GM21723 (cell line): ENCODE measurements around the gene NKAIN2.

Source experiments
- ATAC-seq: cut with Tn5 transposase; IDR thresholded peaks from one replicate; pipeline ENCODE4 v1.9.1; 2021; ENCODE audit warnings: mild to moderate bottlenecking, moderate library complexity; ENCODE audit not compliant: unreplicated experiment

The NKAIN2 gene

DNA sequence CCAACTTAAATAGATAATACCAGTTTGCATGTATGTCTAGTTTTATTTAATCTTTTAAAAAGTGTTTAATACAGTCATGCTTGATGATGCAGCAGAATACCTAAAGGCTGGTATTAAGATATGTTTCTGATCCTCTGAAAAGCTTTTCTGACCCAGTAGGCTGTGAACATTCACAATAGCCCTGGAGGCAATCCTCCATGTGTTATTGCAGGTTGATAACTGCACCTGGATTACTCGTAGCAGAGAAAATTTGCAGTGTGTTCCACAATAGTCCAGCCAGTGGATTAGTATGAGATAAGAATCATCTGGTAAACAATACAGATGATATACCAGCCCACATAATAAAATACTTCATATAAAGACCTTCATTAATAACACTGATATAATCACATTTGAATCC is 979.7 kb downstream of the NKAIN2 start:
- no peak for ATAC-seq

DNA sequence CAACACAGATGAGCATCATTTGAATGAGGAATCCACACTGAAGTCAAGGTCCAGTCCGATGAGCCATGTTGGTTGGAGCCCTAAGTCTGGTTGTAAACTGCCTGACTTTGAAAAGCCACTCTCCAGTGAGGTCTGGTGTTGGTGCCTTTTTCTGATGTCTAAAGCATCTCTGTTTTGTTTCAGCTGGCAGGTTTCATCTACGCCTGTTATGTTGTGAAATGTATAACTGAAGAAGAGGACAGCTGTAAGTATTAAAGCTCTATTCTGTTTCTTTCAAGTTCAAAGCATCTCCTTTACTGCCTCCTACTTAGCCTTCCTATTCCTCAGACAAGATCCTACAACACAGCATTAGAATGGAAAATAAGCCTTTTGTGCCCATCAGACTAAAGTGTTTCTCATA is 987.5 kb downstream of the NKAIN2 start:
- ATAC-seq, result no peak

DNA sequence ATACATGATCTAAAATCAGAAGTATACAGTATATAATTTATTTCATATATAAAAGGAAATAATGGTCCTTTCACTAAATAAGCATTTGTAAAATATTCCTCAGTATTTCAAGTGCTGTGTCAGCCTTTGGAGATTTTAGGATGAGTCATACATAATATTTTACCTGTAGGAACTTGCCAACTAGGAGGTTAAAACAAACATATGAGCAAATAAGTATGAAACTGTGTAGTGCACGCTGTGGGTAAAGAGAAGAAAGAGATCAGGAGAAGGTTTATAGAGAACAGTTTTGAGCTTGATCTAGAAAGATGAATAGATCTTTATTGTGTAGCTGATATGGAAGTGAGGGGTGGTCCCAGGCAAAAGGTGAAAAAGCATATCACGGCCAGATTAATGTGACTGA is 988.7 kb downstream of the NKAIN2 start:
- no peak for ATAC-seq

DNA sequence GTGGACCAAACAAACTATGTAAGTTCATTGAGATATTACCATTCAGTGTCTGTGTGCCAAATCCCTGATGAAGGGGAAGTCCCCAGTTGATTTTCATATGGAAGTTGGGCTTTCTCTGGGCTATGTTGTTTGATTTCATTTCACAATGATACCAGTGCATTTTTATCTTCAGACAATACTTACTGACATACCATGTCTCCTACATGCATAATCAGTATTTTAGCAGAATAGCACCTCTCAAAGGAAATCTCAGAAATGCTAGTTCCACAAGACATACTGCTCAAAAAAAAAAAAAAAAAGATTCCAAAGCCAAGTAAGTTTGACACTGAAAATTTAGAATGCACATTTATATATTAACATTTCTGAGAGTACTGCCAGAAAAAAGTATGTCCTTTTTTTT is 989.7 kb downstream of the NKAIN2 start:
- no peak for ATAC-seq

DNA sequence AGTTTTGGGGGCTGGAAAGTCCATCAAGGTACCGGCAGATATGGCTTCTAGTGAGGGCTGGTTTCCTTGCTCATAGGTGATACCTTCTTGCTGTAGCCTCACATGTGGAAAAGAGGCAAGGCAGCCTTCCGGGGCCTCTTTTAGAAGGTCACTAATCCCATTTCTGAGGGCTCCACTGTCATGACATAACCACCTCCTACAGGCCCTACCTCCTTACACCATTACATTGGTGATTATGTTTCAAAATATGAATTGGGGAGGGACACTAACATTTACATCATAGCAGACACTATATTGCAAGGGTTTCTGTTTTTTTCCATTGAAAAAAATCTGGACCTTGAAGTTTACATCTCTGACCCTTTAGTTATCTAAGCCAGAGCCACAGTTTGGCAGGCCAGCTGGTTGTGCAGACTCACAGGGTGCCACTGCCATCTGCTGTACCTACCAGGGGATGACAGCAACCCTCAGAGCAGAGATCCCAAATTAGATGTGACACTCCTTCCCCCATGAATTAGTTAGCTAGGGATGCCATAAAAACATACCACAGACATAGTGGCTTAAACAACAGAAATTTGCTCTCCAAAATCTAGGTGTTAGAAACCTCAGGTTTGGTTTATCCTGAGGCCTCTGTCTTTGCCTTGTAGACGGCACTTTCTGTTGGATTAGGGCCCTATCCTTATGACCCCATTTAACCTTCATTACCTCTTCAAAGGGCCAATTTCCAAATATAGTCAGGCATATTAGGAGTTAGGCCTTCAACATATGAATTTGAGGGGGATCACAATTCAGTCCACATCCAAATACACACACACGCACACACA is 992.2 kb downstream of the NKAIN2 start:
- ATAC-seq, result no peak

DNA sequence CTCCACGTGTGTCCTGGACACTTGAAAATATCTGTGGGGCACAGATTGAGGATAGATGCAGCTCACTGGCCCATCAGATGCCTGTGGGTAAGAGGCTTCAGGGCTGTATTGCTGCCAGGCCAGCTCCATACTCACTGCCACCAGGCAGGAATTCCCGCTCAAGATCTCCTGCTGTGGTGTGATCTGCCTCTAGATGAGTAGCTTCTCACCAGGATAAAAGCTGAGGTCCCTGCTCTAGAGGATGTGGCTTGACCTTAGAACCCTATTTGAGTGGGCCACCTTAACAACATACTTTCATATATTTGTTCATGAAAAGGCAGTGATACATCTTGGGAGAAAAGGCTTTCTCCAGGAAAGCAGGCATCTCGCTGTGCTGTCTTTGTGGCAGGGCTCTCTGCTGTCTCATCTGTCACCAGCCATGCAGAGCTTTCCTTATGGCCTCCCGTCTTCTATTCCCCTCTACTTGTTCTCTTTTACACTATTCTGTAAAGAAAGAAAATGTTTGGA is 992.9 kb downstream of the NKAIN2 start:
- no peak for ATAC-seq

DNA sequence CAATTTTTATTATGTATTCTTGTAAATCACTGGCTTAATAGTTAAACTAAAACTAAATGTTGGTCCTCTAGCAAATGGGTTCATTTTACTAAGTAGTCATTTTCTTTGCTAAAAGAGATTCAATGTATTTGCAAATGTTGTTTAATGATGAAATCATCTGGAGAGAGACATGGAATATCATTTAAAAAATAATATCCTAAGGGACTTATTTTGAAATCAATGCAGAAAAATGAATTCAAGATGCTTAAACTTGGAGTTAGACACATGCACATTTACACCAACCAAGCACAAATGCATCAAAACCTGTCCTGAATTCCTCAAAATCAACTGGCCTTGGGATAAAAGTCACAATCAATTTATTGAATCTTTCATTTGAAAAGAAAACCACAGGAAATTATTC is 993.6 kb downstream of the NKAIN2 start:
- ATAC-seq, result no peak

DNA sequence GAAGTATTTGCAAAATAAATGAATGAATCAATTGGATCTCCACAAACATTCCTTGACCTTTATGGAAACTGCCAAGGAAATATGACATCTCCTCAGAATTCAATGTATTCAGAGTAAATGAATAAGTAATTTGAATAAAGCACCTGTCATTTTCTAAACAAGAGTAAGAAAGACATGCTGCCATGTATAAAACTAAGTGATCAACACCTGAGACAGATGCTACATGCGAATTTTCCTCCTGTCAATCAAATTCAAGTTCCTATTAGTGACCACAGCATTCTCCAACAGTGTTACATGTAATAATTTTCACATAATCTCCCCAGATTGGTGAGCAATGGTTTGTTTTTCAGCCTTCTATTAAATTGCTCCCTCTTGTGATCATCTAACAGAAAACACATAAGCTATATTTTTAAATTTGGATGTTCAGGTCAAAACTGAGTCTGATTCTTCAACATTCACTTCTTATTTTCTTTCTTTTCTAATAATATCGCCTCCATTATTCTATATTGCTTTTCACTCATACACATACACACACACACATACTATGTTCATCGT is 995.4 kb downstream of the NKAIN2 start:
- ATAC-seq, result no peak

DNA sequence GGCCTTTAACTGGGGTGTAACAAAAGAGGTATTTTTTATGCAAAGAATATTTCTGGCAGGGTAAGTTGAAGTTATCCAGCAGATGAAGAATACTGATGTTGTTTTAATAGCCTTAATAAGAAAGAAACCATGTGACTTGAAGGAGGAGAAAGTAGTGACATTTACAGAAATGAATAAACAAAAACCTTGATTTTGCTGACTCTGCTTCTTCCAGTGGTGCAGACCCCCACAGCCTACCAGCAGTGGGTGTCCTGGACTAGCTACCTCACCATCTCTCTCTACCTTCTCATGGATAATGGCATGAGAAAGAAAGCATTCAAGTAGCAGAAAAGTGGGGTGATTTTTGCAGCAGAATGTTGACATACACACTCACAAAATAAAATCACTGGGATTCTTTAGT is 996.0 kb downstream of the NKAIN2 start:
- ATAC-seq, result no peak

DNA sequence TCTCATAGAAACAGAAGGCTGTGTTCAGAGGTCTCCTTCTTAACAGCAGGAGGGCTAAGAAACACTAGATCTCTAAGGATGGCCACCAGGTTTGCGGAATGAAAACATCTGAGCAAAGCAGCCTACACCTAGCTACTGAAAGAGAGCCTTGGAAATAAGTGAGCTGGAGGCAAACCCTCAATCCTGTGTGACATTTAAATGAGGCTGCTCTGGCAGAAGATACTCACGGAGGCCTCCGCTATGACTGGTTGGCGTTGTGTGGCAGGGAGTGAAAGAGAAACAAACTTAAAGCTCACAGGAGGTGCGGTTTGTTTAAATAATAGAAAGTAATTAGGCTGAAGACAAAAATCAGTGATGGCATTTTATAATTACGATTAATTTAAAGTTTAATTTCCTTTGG is 996.6 kb downstream of the NKAIN2 start:
- no peak for ATAC-seq

DNA sequence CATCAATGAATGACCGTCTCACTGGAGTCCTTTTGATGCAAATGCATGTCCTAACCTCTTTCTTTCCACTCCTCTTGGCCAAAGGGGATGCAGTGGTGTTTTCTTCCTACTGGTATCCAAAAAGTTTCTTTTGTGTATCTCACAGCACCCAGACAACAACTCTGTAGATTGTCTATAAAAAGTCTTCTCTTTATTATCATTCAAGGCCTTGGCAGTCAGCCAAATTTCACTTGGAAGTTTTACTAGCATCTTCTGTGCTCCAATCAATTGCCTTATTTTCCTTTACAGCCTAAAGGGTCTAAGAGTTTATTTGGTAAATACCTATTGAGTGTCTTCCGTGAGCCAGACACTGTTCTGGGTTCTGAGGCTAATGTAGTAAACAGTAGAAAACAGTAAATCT is 1008.4 kb downstream of the NKAIN2 start:
- ATAC-seq, result no peak

DNA sequence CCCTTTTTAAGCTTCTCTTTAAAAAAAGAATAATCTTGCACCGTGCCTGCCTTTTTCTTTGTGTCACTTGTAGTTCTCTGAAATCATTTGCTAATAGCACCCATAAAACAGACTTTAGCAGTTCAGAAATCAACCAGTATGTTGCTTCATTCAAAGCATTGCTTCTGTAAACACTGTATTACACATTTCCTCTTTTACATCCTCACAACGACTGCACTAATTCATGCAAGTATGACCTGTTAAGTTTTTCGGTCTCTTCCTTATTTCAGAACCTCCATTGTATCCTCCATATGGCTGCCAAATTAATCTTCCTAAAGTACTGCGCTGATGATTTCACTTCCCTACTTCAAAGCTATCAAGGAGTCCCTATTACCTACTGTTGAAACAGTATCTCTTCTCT is 1015.7 kb downstream of the NKAIN2 start:
- no peak for ATAC-seq

DNA sequence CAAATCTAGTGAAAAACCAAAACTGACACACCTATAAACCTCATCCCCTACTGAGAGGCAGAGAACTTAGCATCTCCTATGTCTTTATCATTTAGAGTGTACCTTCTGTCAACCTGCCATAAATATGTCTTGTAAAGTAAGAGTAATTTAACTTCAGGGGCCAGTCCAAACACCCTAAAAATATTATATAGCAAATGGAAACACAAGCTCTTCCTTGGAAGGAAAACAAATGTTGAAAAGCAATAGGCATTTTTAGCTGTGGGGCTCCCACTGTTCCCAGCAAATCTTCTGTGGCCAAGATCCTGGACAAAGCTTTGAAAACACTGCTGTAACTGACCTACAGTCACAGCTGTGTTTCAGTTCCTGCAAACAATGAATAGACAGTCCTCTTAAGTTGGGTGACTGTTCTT is 1018.5 kb downstream of the NKAIN2 start:
- ATAC-seq, result no peak

DNA sequence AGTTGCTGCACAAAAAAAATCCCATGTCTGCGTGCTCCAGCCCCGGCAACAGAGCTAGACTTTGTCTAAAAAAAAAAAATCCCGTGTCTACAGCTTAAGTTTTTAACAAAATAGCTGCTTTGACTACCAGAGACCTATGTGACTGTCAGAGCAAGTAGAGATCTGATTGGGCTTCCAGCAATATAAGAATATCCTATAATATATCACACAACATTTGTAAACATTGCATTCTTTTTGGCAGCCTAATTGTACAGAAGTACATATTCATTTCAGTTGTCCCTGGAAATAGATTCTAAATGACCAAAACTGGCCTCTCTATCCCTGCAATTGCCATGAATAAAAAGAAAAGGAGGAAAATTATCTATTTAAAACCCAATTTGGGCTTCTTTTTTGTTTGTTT is 1019.1 kb downstream of the NKAIN2 start:
- no peak for ATAC-seq

DNA sequence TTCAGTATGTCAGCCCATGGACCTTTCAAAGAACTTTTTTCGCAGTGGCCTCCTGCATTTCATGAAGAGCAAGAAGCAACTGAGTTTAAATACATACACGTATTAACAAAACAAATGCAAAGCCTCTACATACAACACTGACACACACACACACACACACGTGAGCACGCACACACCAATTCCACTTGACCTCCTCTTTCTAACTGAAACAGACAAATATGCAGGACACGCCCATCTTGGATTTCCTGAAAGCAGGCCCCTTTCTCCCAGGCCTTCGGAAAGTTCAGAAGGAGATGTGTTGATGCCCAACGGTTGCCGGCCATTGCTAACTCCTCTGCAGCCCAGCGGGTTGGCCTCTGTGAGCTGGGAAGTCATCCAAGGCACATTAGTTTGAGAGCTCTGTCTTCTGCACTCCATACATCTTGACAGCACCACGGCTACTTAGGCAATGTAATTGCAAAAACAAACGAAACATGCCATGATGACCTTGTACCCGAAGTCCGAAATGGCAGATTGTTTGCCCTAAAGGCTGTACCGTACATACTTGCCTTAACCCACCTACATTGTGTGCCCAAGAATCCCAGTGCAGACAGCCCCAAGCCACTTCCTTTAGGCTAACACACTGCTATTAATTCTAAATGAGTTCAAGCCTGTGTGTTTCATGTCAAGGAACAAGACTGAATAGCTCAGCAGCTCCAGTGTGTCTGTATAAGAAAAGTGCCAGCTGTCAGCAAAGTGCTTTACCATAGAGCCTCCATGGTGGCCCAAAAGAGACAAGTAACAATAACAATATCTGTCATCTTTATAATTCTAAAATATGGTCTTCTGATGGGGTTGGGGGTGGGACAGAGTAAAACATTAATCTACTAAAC is 1019.8 kb downstream of the NKAIN2 start:
- ATAC-seq, result no peak

DNA sequence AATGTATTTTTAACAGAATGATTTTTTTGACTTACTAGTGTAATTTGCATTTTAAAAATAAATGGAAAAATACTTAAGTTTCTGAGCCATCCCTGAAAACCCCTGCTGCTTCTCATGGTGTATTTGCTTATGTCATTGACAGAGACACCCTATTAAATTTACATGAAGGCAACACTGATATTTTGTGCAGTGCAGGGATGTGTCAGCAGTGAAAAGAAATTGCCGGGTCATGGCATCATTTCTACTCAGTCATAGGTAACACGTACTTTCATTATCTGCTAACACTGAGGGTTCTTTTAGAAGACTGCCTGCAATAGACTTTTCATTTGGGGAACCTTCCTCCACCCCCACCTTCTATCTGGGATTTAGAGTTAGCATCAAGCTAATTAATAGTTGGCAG is 1021.9 kb downstream of the NKAIN2 start:
- ATAC-seq, result no peak

DNA sequence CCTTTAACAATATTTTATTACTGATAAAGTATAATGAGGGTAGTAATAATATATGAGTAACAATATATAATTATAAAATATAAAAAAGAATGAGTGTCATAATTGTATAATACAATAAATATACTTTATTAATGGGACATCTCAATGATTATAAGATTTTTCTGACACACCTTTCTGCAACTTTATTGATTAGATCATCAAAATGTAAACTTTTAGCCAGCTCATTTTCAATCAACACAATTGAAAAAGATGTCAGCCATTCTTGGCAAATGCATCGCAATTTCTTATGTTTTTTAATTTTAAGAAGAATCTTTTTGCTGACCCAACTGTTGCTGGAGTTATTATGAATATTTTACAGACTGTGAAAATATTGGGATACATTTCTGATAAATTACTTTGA is 1026.2 kb downstream of the NKAIN2 start:
- ATAC-seq, result no peak

DNA sequence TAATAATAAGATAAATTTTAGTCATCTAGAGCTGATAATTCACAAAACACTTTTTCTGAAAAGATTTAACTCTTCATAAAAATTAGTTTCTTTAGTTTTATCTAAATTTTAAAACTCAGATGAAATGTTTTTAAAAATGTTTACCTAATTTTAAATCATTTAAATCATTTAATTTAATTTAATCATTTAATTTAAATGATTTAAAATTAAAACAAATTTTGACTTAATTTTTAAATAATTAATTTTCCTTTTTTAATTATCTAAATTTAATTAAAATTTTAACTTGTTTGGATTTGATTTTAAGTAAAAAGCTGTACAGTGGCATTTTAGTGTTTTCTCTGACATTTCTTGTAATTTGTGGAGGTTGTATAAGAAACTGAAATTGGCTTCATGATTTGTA is 1026.8 kb downstream of the NKAIN2 start:
- ATAC-seq, result no peak

DNA sequence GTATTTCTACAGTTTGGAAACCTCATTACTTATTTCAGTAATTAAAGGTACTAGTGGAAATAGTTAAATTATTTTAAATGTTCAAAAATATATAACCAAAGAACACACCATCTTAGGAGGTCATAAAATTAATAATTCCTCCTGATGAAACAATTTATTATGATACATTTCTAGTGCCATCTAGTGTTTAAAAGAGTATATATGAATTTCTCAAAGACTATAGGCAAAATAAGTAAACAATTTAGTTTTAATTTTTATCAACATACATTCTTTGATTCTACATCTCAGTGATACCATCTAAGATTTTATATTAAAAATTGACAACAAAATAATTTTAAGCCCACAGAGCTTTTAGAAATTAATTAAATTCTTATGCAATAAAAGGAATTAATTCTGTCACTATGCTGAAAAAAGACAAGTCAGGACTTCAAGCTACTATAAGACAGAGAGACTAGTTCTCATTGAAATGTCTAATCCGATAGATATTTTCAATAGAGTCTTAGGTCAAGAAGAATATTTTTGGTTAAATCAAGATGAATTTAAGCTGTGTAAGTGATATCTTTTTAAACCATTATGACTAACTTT is 1050.8 kb downstream of the NKAIN2 start:
- ATAC-seq, result no peak

DNA sequence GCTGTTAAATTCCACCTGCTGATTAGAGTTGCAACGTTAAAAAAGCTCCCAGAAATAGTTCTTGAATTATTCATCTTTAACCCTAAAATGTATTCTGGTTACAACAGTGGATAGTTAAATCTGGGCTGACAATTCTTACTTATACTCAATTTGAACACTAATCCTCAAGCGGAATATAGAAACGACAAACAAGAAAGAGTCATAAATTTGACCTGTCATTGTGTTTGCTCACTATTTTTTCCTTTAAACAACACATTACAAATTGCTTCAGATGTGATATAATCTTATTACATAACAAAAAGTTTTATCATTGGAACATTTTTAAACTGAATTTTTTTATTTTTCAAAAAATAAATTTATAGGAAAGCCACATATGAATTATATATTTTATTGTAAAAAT is 1054.1 kb downstream of the NKAIN2 start:
- ATAC-seq, result no peak

DNA sequence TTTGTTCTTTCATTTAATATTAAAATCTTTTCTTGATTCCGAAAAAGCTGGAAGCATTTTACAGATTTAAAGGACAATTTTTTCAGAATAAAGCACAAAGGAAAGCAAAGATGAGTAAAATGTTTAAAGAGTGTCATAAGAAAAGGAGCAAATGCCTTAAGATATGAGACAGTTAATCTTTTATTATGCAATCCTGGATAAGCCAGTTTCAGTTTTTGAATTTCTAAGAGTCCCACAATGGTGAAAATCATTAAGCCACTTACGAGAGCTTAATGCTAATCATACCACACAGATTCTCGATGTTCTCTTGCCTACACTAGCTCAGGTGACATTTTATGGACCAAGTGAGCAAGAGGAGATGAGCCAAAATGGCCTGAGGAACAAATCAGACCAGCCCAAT is 1054.9 kb downstream of the NKAIN2 start:
- ATAC-seq, result no peak
